ENCODE results near the gene SYT13. TPM values are rescaled to one million over a fixed set of nuclear protein-coding genes. Genes with fewer than 3 reads are reported as not detected.

Gene SYT13
- total and polyA plus RNA-seq, 8 donors, result 2.5 to 30.9 (median 6.6) TPM

- intact Hi-C loops (cut with DNase I), result loop anchor here in 1 of 3 donors (10.0 kb wide), 1 partner anchor 207 kb away; no protein-coding TSS in a partner anchor
- Histone ChIP-seq H3K36me3 (no peaks in the 10 kb centered on the region), H3K4me1 (no peaks in the 10 kb centered on the region), H3K4me3 (no peak overlapping the region), H3K27me3 (no peaks in the 10 kb centered on the region), H3K27ac (no peak overlapping the region), H3K9me3 (no peaks in the 10 kb centered on the region)
- 71 to 72% methylated on average over 7 of the region's 7 CpGs for WGBS, 2 donors
- no peak for ATAC-seq
- no peak for TF ChIP-seq CTCF (IDR thresholded peaks at IDR 0.05)
- no peak for FAIRE-seq
- DNase-seq, result no peak
Observed at GRCh38 chr11:45321669-45322068, 35.5 kb upstream of the SYT13 start.

GRCh38 chr11:45321031-45321595 is 35.0 kb upstream of the SYT13 start:
- Histone ChIP-seq H3K27me3 (no peaks in the 10 kb centered on the region), H3K36me3 (no peaks in the 10 kb centered on the region), H3K4me3 (no peak overlapping the region), H3K27ac (no peak overlapping the region), H3K9me3 (no peaks in the 10 kb centered on the region), H3K4me1 (no peaks in the 10 kb centered on the region)
- no peak for TF ChIP-seq CTCF (IDR thresholded peaks at IDR 0.05)
- no peak for DNase-seq
- FAIRE-seq, result no peak
- 78 to 81% methylated on average over 7 of the region's 7 CpGs for WGBS, 2 donors
- no peak for ATAC-seq
- intact Hi-C loops (cut with DNase I), result loop anchor here in 1 of 3 donors (10.0 kb wide), 1 partner anchor 206 kb away; no protein-coding TSS in a partner anchor

- 86 to 87% methylated on average over 4 of the region's 4 CpGs for WGBS, 2 donors
- no peak for TF ChIP-seq CTCF (IDR thresholded peaks at IDR 0.05)
- FAIRE-seq, result no peak
- Histone ChIP-seq H3K4me3 (no peak overlapping the region), H3K27ac (no peak overlapping the region), H3K9me3 (no peaks in the 10 kb centered on the region), H3K4me1 (no peaks in the 10 kb centered on the region), H3K27me3 (no peaks in the 10 kb centered on the region), H3K36me3 (no peaks in the 10 kb centered on the region)
- no peak for DNase-seq
- ATAC-seq, result no peak
- intact Hi-C loops (cut with DNase I), result loop anchor here in 1 of 3 donors (10.0 kb wide), 1 partner anchor 206 kb away; no protein-coding TSS in a partner anchor
Observed at GRCh38 chr11:45320371-45320770, 34.2 kb upstream of the SYT13 start.

- H3K27me3 ChIP-seq, result no peaks in the 10 kb centered on the region
- no peak overlapping the region for H3K27ac ChIP-seq
- H3K36me3 ChIP-seq, result no peaks in the 10 kb centered on the region
- FAIRE-seq, result no peak
- no peak for ATAC-seq
- no peak for TF ChIP-seq CTCF (IDR thresholded peaks at IDR 0.05)
- 77 to 80% methylated on average over 1 of the region's 1 CpG for WGBS, 2 donors
- H3K4me3 ChIP-seq, result no peak overlapping the region
- DNase-seq, result no peak
- no peaks in the 10 kb centered on the region for H3K9me3 ChIP-seq
- intact Hi-C loops (cut with DNase I), result no loop called here
- H3K4me1 ChIP-seq, result no peaks in the 10 kb centered on the region
Observed at GRCh38 chr11:45319077-45319476, 32.9 kb upstream of the SYT13 start.

GRCh38 chr11:45318516-45318915 is 32.4 kb upstream of the SYT13 start:
- no peak for FAIRE-seq
- intact Hi-C loops (cut with DNase I), result no loop called here
- 77 to 83% methylated on average over 2 of the region's 2 CpGs for WGBS, 2 donors

More at GRCh38 chr11:45318516-45318915, 32.4 kb upstream of the SYT13 start:
- no peak overlapping the region for H3K4me3 ChIP-seq
- H3K36me3 ChIP-seq, result no peaks in the 10 kb centered on the region
- DNase-seq (no peak), ATAC-seq (no peak)
- no peak overlapping the region for H3K27ac ChIP-seq
- no peaks in the 10 kb centered on the region for H3K4me1 ChIP-seq
- H3K27me3 ChIP-seq, result no peaks in the 10 kb centered on the region
- no peak for TF ChIP-seq CTCF (IDR thresholded peaks at IDR 0.05)
- H3K9me3 ChIP-seq, result no peaks in the 10 kb centered on the region

Measured in pancreas (tissue), 10 donors.